BLaER1 treated with 17β-estradiol and CSF1 and Interleukin-3, amounts not matched to agents 10 nM and 100 nM (cell line): Measurements from ENCODE around the gene C2.

Source experiments
- H3K27ac ChIP-seq, 11 experiments: shearing (Covaris generic); formaldehyde crosslinking; 2 replicates each; pipeline ENCODE4 v1.8.1; 2022
- H3K27me3 ChIP-seq, 11 experiments: shearing (Covaris generic); formaldehyde crosslinking; 2 replicates each; pipeline ENCODE4 v1.8.1; 2022
- H3K36me3 ChIP-seq, 11 experiments: shearing (Covaris generic); formaldehyde crosslinking; 2 replicates each; pipeline ENCODE4 v1.8.1; 2022
- H3K4me1 ChIP-seq, 10 experiments: shearing (Covaris generic); formaldehyde crosslinking; 2 replicates each; pipeline ENCODE4 v1.8.1; 2022
- H3K4me2 ChIP-seq, 11 experiments: shearing (Covaris generic); formaldehyde crosslinking; 2 replicates each; pipeline ENCODE4 v1.8.1; 2022
- H3K4me3 ChIP-seq, 10 experiments: shearing (Covaris generic); formaldehyde crosslinking; 2 replicates each; pipeline ENCODE4 v1.8.1; 2022
- H3K9ac ChIP-seq, 11 experiments: shearing (Covaris generic); formaldehyde crosslinking; 2 replicates each; pipeline ENCODE4 v1.8.1; 2022
- H3K9me3 ChIP-seq, 11 experiments: shearing (Covaris generic); formaldehyde crosslinking; replicated peaks in 1 of 11; 2 replicates each; pipeline ENCODE4 v1.8.1; 2022
- H4K20me1 ChIP-seq, 11 experiments: shearing (Covaris generic); formaldehyde crosslinking; 2 replicates each; pipeline ENCODE4 v1.8.1; 2022
- Cebpa-rat ChIP-seq, 11 experiments: shearing (Covaris generic); IDR thresholded peaks; 2 replicates each; pipeline ENCODE4 v1.8.1; 2022

Gene C2

DNA sequence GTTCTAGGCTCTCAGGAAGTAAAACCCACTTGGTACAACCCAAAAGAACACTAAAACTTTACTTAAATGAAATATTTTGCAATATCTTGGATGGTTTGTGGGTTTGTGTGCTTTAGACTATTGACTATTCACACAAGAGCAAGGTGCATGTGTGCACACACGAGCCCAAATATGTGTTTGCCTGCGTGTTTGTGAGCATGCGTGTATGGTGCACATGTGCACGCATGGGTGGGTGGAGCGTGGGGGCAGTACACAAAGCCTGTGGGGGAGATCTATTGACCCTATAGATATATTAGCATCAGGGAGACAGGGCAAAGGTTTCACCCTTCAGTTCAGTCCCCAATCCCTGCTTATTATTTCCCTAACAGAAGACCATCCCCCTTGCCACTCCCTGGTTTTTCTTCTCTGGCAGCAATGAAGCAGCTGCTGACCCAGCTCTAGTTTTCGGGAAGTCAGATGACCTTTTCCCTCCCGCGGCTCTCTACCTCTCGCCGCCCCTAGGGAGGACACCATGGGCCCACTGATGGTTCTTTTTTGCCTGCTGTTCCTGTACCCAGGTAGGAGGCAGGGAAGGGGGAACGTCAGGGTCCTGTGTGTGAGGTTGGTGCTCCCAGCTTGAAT is at the start of gene C2:
Gene C2 (plus strand): TSS at position 476 of the 621 bp plus-strand sequence. CDS start 36 bp downstream, at position 512.
- H3K9ac ChIP-seq: no peak within 1 kb of the TSS
- H3K4me2 ChIP-seq: peak within 1 kb of the TSS in 2 of 11 experiments; percentile 14 to 24; a peak in 1 of 22 replicates
- H4K20me1 ChIP-seq: no peaks in the 10 kb centered on the region
- peaks cover 0 to 5% (median 0%) of the 10 kb centered on the region in 11 experiments; a peak in 3 of 22 replicates for H3K9me3 ChIP-seq
- H3K36me3 ChIP-seq: no peaks in the 10 kb centered on the region
- H3K27ac ChIP-seq: no peak within 1 kb of the TSS
- no peak within 1 kb of the TSS for H3K4me3 ChIP-seq
- H3K4me1 ChIP-seq: peaks cover 0 to 21% (median 3%) of the 10 kb centered on the region in 10 experiments; a peak in 9 of 20 replicates
- no peaks in the 10 kb centered on the region for H3K27me3 ChIP-seq
- TF ChIP-seq Cebpa-rat (IDR thresholded peaks at IDR 0.05): no peak

DNA sequence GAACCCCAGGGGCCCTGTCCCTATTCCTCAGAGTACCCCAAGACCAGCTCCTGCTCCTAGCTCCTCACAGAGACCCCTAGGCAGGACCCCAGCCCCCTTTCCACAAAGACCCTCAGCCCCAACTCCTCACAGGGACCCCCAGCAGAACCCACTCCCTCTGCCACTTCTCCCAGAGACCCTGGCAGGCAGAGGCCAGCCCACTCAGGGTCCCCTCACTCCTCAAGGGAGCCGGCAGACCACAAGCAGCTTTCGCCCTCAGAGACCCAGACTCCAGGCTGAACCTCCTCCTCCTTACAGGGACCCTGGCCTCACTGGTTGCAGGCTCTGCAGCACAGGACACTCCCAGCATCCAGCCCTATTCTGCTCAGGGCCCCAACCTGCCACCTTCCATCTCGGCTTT is 49.3 kb upstream of the C2 start:
- no peak for TF ChIP-seq Cebpa-rat (IDR thresholded peaks at IDR 0.05)
- H4K20me1 ChIP-seq: peaks cover 0 to 18% (median 0%) of the 10 kb centered on the region in 11 experiments; a peak in 3 of 22 replicates
- no peak overlapping the region; a peak in 1 of 22 replicates for H3K27ac ChIP-seq
- no peaks in the 10 kb centered on the region for H3K9me3 ChIP-seq
- H3K9ac ChIP-seq: peak overlapping the region in 4 of 11 experiments; percentile 2 to 23 (median 10); a peak in 3 of 22 replicates
- H3K4me3 ChIP-seq: no peak overlapping the region
- H3K4me1 ChIP-seq: peaks cover 0 to 13% (median 3%) of the 10 kb centered on the region in 10 experiments; a peak in 8 of 20 replicates
- H3K27me3 ChIP-seq: no peaks in the 10 kb centered on the region
- peaks cover 36 to 42% (median 40%) of the 10 kb centered on the region in 11 experiments for H3K36me3 ChIP-seq
- H3K4me2 ChIP-seq: no peak overlapping the region

DNA sequence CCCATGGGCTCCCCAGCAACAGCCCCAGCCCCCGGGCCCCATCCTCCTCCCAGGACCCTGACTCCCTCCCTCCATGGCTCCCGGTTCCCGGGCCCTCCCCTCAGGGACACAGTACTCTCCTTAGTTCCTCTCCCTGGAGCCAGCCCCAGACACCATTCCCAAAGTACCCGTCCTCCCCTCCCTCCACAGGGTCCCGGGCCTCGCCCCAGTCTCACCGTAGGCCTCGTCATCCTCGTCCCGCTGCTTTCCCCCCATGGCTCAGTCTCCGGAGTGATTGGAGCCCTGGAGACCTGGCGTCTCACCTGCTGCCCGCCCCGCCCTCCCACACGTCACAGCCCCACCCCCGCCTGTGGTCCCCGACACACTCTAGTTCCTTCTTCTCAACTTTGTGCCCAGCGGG is 48.8 kb upstream of the C2 start, which contains the start of gene SLC44A4:
Gene SLC44A4 (minus strand): TSS at position 272 of the 400 bp plus-strand sequence. CDS start 17 bp downstream, at position 255.
- no peak within 1 kb of the TSS; a peak in 1 of 22 replicates for H3K27ac ChIP-seq
- peak within 1 kb of the TSS in 4 of 11 experiments; percentile 2 to 23 (median 10); a peak in 4 of 22 replicates for H3K9ac ChIP-seq
- H3K27me3 ChIP-seq: no peaks in the 10 kb centered on the region
- H3K9me3 ChIP-seq: no peaks in the 10 kb centered on the region
- H3K4me2 ChIP-seq: no peak within 1 kb of the TSS
- H3K4me3 ChIP-seq: no peak within 1 kb of the TSS
- H3K36me3 ChIP-seq: peaks cover 41 to 47% (median 45%) of the 10 kb centered on the region in 11 experiments
- TF ChIP-seq Cebpa-rat (IDR thresholded peaks at IDR 0.05): no peak
- peaks cover 0 to 21% (median 0%) of the 10 kb centered on the region in 11 experiments; a peak in 3 of 22 replicates for H4K20me1 ChIP-seq
- peaks cover 0 to 13% (median 3%) of the 10 kb centered on the region in 10 experiments; a peak in 8 of 20 replicates for H3K4me1 ChIP-seq

DNA sequence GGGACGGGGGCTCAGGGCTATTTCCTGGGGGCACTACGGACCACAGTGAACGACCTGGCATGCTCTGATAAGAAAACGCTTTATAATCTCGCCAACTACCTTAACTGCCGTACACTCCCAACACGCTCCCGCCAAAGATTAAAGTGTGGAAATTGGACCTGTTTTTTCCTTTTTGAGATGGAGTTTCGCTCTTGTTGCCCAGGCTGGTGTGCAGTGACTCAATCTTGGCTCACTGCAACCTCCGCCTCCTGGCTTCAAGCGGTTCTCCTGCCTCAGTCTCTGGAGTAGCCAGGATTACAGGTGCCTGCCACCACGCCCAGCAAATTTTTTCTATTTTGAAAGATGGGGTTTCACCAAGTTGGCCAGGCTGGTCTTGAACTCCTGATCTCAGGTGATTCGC is 48.4 kb upstream of the C2 start:
- TF ChIP-seq Cebpa-rat (IDR thresholded peaks at IDR 0.05): no peak
- Histone ChIP-seq H3K9me3 (no peaks in the 10 kb centered on the region), H3K4me2 (no peak overlapping the region), H3K36me3 (peaks cover 43 to 51% (median 49%) of the 10 kb centered on the region in 11 experiments), H3K9ac (no peak overlapping the region), H3K27ac (no peak overlapping the region), H4K20me1 (peaks cover 0 to 21% (median 0%) of the 10 kb centered on the region in 11 experiments; a peak in 3 of 22 replicates), H3K27me3 (no peaks in the 10 kb centered on the region), H3K4me3 (no peak overlapping the region), H3K4me1 (peaks cover 0 to 11% (median 2%) of the 10 kb centered on the region in 10 experiments; a peak in 8 of 20 replicates)

DNA sequence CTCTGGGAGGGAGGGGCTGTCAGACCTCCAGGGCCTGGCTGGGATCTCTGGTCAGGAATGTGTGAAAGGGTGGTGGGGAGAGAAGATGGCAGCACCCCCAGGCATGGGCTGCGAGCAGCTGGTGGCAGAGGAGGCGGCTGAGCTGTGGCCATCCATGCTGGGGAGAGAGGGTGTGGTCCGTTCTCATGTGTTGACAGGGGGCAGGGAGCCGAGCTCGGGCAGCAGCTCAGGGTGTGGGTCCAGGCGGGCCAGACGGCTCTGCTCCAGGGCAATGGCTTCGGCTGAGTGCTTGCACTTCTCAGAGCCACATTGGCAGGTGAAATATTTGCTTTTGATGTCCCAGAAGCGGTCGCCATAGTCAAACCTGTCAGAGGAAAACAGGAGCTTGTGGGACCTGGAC is 47.6 kb upstream of the C2 start:
- Histone ChIP-seq H3K4me3 (no peak overlapping the region), H3K27ac (no peak overlapping the region), H3K27me3 (no peaks in the 10 kb centered on the region), H3K4me1 (peaks cover 0 to 6% (median 0%) of the 10 kb centered on the region in 10 experiments; a peak in 4 of 20 replicates), H3K4me2 (no peak overlapping the region), H4K20me1 (peaks cover 0 to 21% (median 0%) of the 10 kb centered on the region in 11 experiments; a peak in 3 of 22 replicates), H3K9ac (no peak overlapping the region), H3K36me3 (peaks cover 50 to 59% (median 57%) of the 10 kb centered on the region in 11 experiments), H3K9me3 (no peaks in the 10 kb centered on the region)
- no peak for TF ChIP-seq Cebpa-rat (IDR thresholded peaks at IDR 0.05)

DNA sequence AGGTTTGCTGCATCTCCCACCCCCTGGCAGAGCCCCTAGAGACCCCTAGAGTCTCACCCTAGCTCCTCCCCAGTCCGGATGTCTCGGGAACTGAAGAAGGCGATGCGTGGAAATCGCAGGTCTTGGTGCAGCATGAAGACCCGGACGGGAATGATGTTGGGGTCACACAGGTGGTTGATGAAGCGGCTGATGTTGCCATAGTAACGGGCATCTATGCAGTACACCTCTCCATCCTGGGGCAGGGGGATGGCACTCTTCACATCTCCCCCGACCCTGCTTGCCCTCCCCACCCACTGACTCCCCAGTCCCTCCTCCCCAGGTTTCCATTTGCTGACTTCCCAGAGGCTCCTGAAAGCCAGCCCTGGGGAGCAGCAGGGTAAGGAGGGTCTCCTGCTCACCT is 46.9 kb upstream of the C2 start:
- Histone ChIP-seq H4K20me1 (peaks cover 0 to 21% (median 0%) of the 10 kb centered on the region in 11 experiments; a peak in 3 of 22 replicates), H3K4me2 (no peak overlapping the region), H3K36me3 (peaks cover 57 to 66% (median 64%) of the 10 kb centered on the region in 11 experiments), H3K27ac (no peak overlapping the region), H3K9ac (no peak overlapping the region), H3K9me3 (no peaks in the 10 kb centered on the region), H3K4me1 (peaks cover 0 to 4% (median 0%) of the 10 kb centered on the region in 10 experiments; a peak in 1 of 20 replicates), H3K27me3 (no peaks in the 10 kb centered on the region), H3K4me3 (no peak overlapping the region)
- no peak for TF ChIP-seq Cebpa-rat (IDR thresholded peaks at IDR 0.05)

DNA sequence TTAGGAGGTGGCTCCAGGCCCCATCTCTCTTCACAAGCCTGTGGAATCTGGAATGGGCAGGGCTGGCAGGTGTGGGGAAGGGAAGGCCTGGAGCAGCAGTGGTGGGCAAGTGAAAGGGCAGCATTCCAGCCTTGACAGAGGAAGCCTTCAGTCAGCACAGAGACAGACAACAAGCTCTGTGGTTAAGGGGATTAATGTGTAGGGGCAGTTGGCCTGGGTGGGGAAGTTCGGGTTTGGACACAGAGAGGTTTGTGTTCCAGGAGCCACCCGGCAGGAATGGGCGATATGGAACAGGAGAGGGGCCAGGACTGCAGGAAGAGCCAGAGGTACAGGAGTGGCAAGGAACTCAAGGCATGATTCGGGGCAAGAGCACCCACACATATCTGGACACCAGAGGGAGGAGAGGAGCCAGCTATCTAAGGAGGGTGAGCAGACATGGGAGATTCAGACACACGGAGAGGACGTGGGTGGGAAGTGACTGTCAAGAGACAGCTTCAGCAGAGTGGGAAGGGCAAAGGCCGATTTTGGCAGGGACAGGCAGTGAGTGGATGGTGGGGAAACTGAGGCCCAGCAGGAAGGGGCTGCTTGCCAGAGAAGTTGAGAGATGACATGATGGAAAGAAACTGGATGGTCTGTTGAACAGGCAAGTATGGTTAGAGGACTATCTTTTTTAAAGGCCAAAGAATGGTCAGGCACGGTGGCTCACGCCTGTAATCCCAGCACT is 46.2 kb upstream of the C2 start:
- TF ChIP-seq Cebpa-rat (IDR thresholded peaks at IDR 0.05): no peak
- Histone ChIP-seq H3K27me3 (no peaks in the 10 kb centered on the region), H3K4me3 (no peak overlapping the region), H3K27ac (no peak overlapping the region), H3K9me3 (no peaks in the 10 kb centered on the region), H4K20me1 (peaks cover 0 to 21% (median 0%) of the 10 kb centered on the region in 11 experiments; a peak in 3 of 22 replicates), H3K4me2 (no peak overlapping the region), H3K9ac (no peak overlapping the region), H3K36me3 (peaks cover 64 to 72% (median 71%) of the 10 kb centered on the region in 11 experiments), H3K4me1 (peaks cover 0 to 4% (median 0%) of the 10 kb centered on the region in 10 experiments; a peak in 1 of 20 replicates)

DNA sequence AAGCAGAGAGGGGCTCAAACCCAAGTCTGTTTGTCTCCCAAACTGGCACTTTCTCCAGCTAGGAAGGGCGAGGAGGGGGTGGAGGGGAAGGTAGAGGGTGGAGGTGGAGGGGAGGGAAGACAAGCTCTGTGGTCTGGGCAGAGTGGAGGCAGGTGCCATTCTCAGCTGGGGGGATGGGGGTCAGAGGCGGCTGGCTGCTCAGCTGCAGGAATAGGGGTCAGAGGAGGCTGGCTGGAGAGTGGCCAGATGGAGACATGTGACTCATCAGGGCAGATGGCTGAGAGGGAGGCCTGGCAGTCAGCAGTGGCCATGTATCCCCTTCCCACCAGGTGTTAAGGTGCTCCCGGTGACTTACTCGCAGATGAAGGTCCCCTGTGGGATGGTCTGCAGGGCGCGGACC is 45.2 kb upstream of the C2 start:
- Histone ChIP-seq H3K4me3 (no peak overlapping the region), H3K4me2 (no peak overlapping the region), H4K20me1 (peaks cover 0 to 32% (median 0%) of the 10 kb centered on the region in 11 experiments; a peak in 4 of 22 replicates), H3K36me3 (peaks cover 74 to 83% (median 81%) of the 10 kb centered on the region in 11 experiments), H3K4me1 (peaks cover 0 to 4% (median 0%) of the 10 kb centered on the region in 10 experiments; a peak in 1 of 20 replicates), H3K27me3 (no peaks in the 10 kb centered on the region), H3K9ac (no peak overlapping the region), H3K27ac (no peak overlapping the region), H3K9me3 (no peaks in the 10 kb centered on the region)
- TF ChIP-seq Cebpa-rat (IDR thresholded peaks at IDR 0.05): no peak

DNA sequence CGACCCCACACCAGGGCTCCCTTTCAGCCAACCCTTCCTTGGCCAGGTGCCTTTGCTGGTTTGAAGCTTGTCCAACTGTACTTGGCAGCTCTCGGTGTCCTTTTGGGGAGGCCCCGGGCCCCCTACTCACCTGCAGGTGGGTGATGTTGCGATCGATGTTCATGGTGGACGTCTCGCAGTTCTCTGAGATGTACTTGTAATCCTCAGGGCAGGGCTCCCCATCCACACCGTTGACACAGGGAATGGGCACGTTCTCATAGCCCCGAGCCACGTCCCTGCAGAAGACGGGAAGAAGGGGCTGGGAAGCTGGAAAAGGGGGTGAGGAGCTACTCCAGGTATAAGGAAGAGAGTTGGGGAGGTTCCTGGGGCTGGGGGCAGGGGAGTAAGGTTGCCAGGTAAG is 43.8 kb upstream of the C2 start:
- H3K27me3 ChIP-seq: no peaks in the 10 kb centered on the region
- H4K20me1 ChIP-seq: peaks cover 0 to 41% (median 5%) of the 10 kb centered on the region in 11 experiments; a peak in 8 of 22 replicates
- H3K9me3 ChIP-seq: no peaks in the 10 kb centered on the region
- no peak overlapping the region for H3K9ac ChIP-seq
- no peak overlapping the region for H3K4me2 ChIP-seq
- H3K4me1 ChIP-seq: no peaks in the 10 kb centered on the region
- no peak for TF ChIP-seq Cebpa-rat (IDR thresholded peaks at IDR 0.05)
- peaks cover 87 to 96% (median 94%) of the 10 kb centered on the region in 11 experiments for H3K36me3 ChIP-seq
- no peak overlapping the region for H3K27ac ChIP-seq
- no peak overlapping the region for H3K4me3 ChIP-seq
